GM20000 (cell line): ENCODE measurements around the gene SURF2.

Source experiments
- DNase-seq: peaks from one replicate; pipeline ENCODE4 v3.0.0; 2012; ENCODE audit warnings: low spot score
- CTCF ChIP-seq: IDR thresholded peaks from 2 replicates; pipeline ENCODE4 v1.5.1; 2012; ENCODE audit warnings: mild to moderate bottlenecking, control low read depth; ENCODE audit errors: extremely low read depth, missing control alignments

The SURF2 gene

GRCh38 chr9:133359399-133360175, 3.2 kb downstream of the SURF2 start:
- no peak for DNase-seq
- TF ChIP-seq CTCF = no peak

DNA sequence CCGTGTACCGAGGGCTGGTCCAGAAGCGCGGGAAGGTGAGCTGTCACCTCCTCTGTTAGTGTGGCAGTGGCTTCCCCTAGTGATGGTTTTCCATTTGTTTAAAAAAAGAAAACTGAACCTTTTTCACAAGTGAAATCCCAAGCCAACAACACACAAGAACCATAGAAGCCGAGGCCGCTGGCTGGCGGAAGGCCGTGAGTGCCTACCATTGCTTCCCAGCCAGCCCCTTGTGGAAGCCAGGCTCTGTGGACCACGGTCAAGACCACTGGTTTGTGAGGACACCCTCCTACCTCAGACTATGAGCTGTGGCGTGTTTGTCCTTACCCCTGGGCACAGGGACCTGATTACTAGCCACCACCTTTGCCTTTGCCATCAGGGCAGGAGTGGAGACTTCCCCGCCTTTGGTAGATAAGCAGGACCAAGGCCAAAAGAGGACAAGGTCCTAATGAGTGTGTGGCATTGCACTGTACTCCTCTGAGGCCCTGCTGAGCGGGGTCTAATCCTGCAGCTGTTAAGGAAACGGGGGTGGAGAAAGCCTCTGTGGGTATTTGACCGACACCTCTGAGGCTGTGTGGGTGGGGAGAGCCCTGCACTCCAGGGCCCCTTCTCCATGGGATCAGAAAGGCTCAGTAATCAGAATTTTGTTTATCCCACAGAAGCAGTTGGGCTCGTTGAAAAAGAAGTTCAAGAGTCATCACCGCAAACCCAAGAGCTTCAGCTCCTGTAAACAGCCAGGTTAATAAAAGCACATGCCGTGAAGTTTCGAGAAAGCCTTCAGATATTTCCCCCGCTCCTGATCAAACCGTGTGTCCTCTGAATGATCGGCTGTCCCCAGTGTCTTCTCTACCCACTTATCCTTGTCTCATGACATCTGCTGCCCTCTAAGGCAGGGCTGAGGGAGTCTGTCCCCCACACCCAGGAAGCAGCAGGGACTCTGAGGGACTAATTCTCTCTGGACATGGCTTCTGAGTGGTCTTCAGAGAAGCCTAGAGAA, 4.3 kb downstream of the SURF2 start:
- DNase-seq = no peak
- TF ChIP-seq CTCF = no peak

GRCh38 chr9:133361507-133362092, 5.2 kb downstream of the SURF2 start:
- no peak for DNase-seq
- TF ChIP-seq CTCF = no peak

DNA sequence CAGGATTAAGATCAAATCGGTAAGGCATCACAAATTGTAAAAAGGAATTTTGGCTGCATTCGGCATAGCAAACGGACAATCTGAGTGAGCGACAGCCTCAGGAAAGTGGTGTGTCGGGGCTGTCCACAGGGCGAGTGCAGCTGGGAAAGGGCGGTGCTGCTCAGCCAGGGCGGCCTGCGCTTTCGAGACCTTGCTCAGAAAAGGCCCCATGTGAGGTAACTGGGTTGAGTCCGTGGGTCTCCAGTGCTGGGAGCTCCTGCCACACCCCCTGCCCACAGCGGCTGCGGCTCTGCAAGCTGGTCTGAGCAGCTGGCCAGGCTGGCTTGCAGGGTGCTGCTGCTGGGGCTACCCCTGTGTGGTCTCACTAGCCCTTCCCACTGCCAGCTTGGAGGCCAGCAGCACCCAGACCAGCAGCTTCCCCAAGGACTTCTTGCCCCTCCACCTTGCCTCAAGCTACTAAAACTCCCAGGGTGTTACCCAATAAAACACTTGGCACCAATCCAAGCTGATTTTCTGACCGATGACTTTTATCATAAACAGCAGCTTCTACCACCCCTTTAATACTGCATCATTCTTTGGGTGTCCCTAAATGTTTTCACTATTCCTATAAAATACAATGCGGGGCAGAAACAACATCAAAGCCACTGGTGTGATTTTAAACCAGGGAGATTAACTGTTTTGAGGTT, 6.2 kb downstream of the SURF2 start:
- DNase-seq = no peak
- no peak for TF ChIP-seq CTCF

DNA sequence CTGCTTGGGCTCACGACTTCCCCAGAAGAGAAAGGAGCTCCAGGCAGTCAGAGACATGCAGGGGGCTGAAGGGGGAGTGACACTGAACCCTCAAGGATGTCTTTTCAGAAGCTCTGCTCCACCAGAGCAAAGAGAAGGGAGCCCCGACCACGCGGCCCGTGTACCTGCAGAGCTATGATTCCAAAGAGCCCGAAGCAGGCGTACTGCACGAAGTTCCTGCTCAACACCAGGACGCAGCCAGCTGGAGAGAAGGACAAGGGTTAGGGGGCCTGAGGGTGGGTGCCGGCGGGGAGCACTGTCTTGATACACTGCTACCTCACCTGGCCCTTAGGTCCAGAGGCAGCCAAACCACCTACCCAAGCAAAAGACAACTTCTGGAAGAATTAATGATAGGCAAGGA, 10.1 kb downstream of the SURF2 start:
- TF ChIP-seq CTCF = no peak
- DNase-seq = no peak

- no peak for TF ChIP-seq CTCF
- no peak for DNase-seq
Observed at GRCh38 chr9:133367221-133367620, 10.9 kb downstream of the SURF2 start.

GRCh38 chr9:133367778-133368177, 11.4 kb downstream of the SURF2 start:
- no peak for TF ChIP-seq CTCF

More at GRCh38 chr9:133367778-133368177, 11.4 kb downstream of the SURF2 start:
- no peak for DNase-seq
